ENCODE results near the gene IL21R.
"Not testable (repeated sequence)": the region's sequence is repeated elsewhere in the genome, so short reads cannot be mapped to it uniquely, and the experiment has no call there.

The IL21R gene

DNA sequence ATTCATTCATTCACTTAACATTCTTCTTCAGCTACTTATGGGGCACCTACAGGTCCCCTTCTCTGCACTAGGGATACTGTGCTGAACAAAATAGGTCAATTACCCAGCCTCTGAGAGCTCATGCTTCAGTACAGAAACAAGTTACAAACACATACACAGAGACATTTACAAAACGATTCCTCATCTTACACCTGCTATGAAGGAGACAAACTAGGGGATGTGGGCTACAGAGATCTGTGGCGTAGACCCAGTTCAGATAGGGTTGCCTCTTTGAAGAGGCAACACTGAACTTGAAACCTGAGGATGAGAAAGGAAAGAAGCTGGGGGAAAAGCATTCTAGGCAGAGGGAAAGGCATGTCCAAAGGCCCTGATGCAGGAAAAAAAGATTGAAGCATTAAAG, 5.2 kb downstream of the IL21R start:
- no peak for TF ChIP-seq CTCF (conservative IDR thresholded peaks at IDR 0.05; ENCODE audit: low read depth, low read length)
- DNase-seq (ENCODE audit: low read depth), result no peak
- H3K4me3 ChIP-seq (ENCODE audit: low read length), result no peak overlapping the region

DNA sequence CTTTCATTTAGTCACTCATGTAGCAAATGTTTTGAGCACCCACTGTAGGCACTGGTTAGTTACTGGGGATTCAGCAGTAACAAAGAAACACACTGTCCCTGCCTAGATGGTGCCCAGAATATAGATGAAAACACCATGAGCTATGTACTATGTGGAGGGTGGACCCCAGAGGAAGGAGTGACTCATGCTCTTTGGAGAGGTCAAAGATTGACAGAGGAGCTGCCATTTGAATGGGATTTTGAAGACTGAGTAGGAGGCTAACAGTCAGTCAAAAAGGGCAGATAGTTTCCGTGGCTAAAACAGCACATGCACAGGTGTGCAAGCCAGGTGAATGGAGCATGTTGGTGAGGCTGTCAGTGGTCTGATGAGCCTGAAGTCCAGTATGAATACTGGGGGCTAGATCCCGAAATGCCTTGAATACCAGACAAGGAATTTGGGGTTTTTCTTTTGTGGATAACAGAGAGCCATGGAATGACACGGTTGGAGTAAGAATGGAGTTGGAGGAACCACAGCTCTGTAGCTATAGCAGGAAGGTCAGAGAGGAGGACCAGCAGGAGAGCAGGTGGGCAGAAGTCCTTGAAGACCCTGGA, 6.1 kb downstream of the IL21R start:
- DNase-seq (ENCODE audit: low read depth), result no peak
- H3K4me3 ChIP-seq (ENCODE audit: low read length), result no peak overlapping the region
- no peak for TF ChIP-seq CTCF (conservative IDR thresholded peaks at IDR 0.05; ENCODE audit: low read depth, low read length)

DNA sequence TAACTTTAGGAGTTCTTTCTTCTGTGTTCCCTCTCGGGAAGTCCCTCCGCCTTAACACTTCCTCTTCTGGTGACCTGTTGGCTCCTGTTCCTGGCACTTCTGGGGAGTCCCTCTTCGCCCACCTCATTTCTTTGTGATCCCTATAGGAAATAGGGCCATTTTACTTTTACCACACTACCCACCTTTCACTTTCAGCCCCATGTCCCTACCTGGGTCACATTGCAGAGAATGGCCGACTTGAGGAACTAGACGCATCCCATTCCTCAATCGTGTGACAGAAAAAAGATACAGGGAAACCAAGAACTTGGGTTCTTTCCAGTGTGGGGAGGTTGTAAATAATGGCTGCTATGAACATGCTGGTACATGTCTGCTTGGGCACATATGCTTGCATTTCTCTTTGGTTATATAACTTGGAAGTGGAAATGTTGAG, 6.6 kb downstream of the IL21R start:
- TF ChIP-seq CTCF (conservative IDR thresholded peaks at IDR 0.05; ENCODE audit: low read depth, low read length), result no peak
- no peak overlapping the region for H3K4me3 ChIP-seq (ENCODE audit: low read length)
- no peak for DNase-seq (ENCODE audit: low read depth)

- not testable (repeated sequence) for DNase-seq (ENCODE audit: low read depth); H3K4me3 ChIP-seq (ENCODE audit: low read length)
These were observed 8.0 kb downstream of the IL21R start for GRCh38 chr16:27409958-27410357.

DNA sequence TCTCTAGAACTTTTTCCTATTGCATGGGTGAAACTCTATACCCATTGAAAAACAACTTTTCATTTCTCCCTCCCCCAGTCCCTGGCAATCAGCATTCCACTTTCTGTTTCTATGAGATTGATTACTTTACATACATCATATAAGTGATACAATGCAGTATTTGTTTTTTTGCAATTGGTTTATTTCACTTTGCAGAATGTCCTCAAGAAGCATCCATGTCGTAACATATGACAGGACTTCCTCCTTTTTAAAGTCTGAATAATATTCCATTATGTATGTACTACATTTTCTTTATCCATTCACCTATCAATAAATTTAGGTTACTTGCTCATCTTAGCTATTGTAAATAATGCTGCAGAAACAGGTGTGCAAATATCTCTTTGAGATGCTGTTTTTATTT, 8.8 kb downstream of the IL21R start:
- DNase-seq (ENCODE audit: low read depth), result no peak
- TF ChIP-seq CTCF (conservative IDR thresholded peaks at IDR 0.05; ENCODE audit: low read depth, low read length), result no peak
- H3K4me3 ChIP-seq (ENCODE audit: low read length), result no peak overlapping the region

DNA sequence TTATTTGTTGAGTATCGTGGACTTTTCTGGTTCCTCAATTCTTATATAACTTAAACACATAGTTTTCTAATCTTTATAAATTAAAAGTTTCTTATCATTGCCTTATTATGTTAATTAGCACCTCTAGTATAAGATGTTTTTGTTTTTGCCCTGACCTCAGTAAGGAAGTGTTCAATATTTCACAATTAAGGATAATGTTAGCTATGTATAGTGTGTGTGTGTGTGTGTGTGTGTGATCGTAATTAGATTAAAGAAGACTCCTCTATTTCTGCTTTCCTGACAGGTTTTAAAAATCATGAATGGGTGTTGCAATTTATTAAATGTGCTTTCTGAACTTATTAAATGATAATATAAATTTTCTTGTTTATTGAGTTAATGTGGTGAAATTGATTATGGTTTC, 12.0 kb downstream of the IL21R start:
- DNase-seq (ENCODE audit: low read depth), result no peak
- TF ChIP-seq CTCF (conservative IDR thresholded peaks at IDR 0.05; ENCODE audit: low read depth, low read length), result no peak

GRCh38 chr16:27414788-27415431, 12.9 kb downstream of the IL21R start:
- no peak for TF ChIP-seq CTCF (conservative IDR thresholded peaks at IDR 0.05; ENCODE audit: low read depth, low read length)
- DNase-seq (ENCODE audit: low read depth), result no peak
- H3K4me3 ChIP-seq (ENCODE audit: low read length), result no peak overlapping the region

More for the DNA sequence above, 12.0 kb downstream of the IL21R start:
- H3K4me3 ChIP-seq (ENCODE audit: low read length), result no peak overlapping the region
